Astrocyte (in vitro differentiated cells and primary cell): ENCODE measurements around the gene CACNA1C. TPM values are rescaled to one million over a fixed set of nuclear protein-coding genes. Genes with fewer than 3 reads are reported as not detected.

Experiments used
- DNase-seq: peaks from one replicate; pipeline ENCODE4 v3.0.0-alpha.2; 2010; ENCODE audit warnings: low read depth
- FAIRE-seq: peaks from 2 replicates; lab custom pipeline; 2011; peaks lifted over from hg19 to GRCh38; lab: Jason Lieb, UNC
- H2AFZ ChIP-seq: 2 replicates; pipeline ENCODE4 v1.6.0; 2012; ENCODE audit warnings: low read depth, low read length, inconsistent platforms
- H3K27ac ChIP-seq: 2 replicates; pipeline ENCODE4 v1.5.1; 2011; ENCODE audit warnings: low read depth, low read length, inconsistent platforms
- H3K27me3 ChIP-seq: 2 replicates; pipeline ENCODE4 v1.6.0; 2011; ENCODE audit warnings: low read length, inconsistent platforms; ENCODE audit not compliant: insufficient read depth
- H3K36me3 ChIP-seq: 2 replicates; pipeline ENCODE4 v1.5.1; 2011; ENCODE audit warnings: low read length, inconsistent platforms; ENCODE audit not compliant: insufficient read depth
- H3K4me1 ChIP-seq: 2 replicates; pipeline ENCODE4 v1.5.1; 2011; ENCODE audit warnings: low read length, inconsistent platforms; ENCODE audit not compliant: insufficient read depth
- H3K4me2 ChIP-seq: 2 replicates; pipeline ENCODE4 v1.6.0; 2012; ENCODE audit warnings: low read length, inconsistent platforms
- H3K4me3 ChIP-seq: 2 replicates; pipeline ENCODE4 v1.5.1; 2011; ENCODE audit warnings: low read depth, mild to moderate bottlenecking, low read length, inconsistent platforms; ENCODE audit not compliant: insufficient read depth
- H3K79me2 ChIP-seq: 2 replicates; pipeline ENCODE4 v1.6.0; 2012; ENCODE audit warnings: mild to moderate bottlenecking, low read length, inconsistent platforms; ENCODE audit not compliant: insufficient read depth
- H3K9ac ChIP-seq: 2 replicates; pipeline ENCODE4 v1.6.0; 2012; ENCODE audit warnings: mild to moderate bottlenecking, low read length, inconsistent platforms
- H3K9me3 ChIP-seq: 2 replicates; pipeline ENCODE4 v1.5.1; 2012; ENCODE audit warnings: low read depth, mild to moderate bottlenecking, low read length, inconsistent platforms; ENCODE audit not compliant: insufficient read depth
- H4K20me1 ChIP-seq: 2 replicates; pipeline ENCODE4 v1.6.0; 2012; ENCODE audit warnings: low read length, inconsistent platforms; ENCODE audit not compliant: insufficient read depth
- H3K27ac Mint-ChIP-seq: one replicate; pipeline ENCODE4 v1.8.0; 2021; ENCODE audit warnings: mild to moderate bottlenecking, mixed read lengths; ENCODE audit not compliant: unreplicated experiment
- H3K27me3 Mint-ChIP-seq: one replicate; pipeline ENCODE4 v1.8.0; 2021; ENCODE audit warnings: low read depth, mixed read lengths; ENCODE audit not compliant: unreplicated experiment
- H3K36me3 Mint-ChIP-seq: one replicate; pipeline ENCODE4 v1.8.0; 2021; ENCODE audit warnings: low read depth, mixed read lengths; ENCODE audit not compliant: unreplicated experiment
- H3K4me1 Mint-ChIP-seq: one replicate; pipeline ENCODE4 v1.8.0; 2021; ENCODE audit warnings: low read depth, mixed read lengths; ENCODE audit not compliant: unreplicated experiment
- H3K4me3 Mint-ChIP-seq: one replicate; pipeline ENCODE4 v1.8.0; 2021; ENCODE audit warnings: mild to moderate bottlenecking, moderate library complexity, mixed read lengths; ENCODE audit not compliant: unreplicated experiment
- H3K9me3 Mint-ChIP-seq: one replicate; pipeline ENCODE4 v1.8.0; 2021; ENCODE audit warnings: mild to moderate bottlenecking, mixed read lengths; ENCODE audit not compliant: unreplicated experiment
- EZH2 ChIP-seq: IDR thresholded peaks from 2 replicates; pipeline ENCODE4 v1.6.1; 2012; ENCODE audit warnings: mild to moderate bottlenecking, low read length, inconsistent platforms; ENCODE audit not compliant: insufficient read depth
- total RNA-seq: library from RNA; stranded (reverse); gene quantifications from 2 replicates; pipeline ENCODE4 v1.2.1, GENCODE V29; 2021
- TF ChIP-seq, protein P1 (sequence below): IDR thresholded peaks from 2 replicates; pipeline ENCODE4 v1.5.1; 2011; ENCODE audit warnings: low read depth, mild to moderate bottlenecking, inconsistent platforms, low read length, moderate library complexity; ENCODE audit not compliant: insufficient read depth

CACNA1C gene
- total RNA-seq, 1 donor from 2014 or later, result 2.1 TPM

GRCh38 chr12:2187195-2187945 is 134.6 kb downstream of the CACNA1C start:
- Histone ChIP-seq H4K20me1 (no peaks in the 10 kb centered on the region), H3K27me3 (no peaks in the 10 kb centered on the region), H3K79me2 (no peaks in the 10 kb centered on the region), H3K27ac (no peak overlapping the region), H3K9ac (no peak overlapping the region), H3K4me3 (no peak overlapping the region), H3K36me3 (no peaks in the 10 kb centered on the region), H2AFZ (no peak overlapping the region), H3K9me3 (no peaks in the 10 kb centered on the region), H3K4me1 (peaks cover 9% of the 10 kb centered on the region), H3K4me2 (no peak overlapping the region)
- FAIRE-seq (no peak), DNase-seq (no peak)
- no peaks in the 10 kb centered on the region for H3K36me3 Mint-ChIP-seq
- no peak overlapping the region for H3K27ac Mint-ChIP-seq
- no peak overlapping the region for H3K4me3 Mint-ChIP-seq
- no peak for TF ChIP-seq EZH2
- TF ChIP-seq, protein P1, sequence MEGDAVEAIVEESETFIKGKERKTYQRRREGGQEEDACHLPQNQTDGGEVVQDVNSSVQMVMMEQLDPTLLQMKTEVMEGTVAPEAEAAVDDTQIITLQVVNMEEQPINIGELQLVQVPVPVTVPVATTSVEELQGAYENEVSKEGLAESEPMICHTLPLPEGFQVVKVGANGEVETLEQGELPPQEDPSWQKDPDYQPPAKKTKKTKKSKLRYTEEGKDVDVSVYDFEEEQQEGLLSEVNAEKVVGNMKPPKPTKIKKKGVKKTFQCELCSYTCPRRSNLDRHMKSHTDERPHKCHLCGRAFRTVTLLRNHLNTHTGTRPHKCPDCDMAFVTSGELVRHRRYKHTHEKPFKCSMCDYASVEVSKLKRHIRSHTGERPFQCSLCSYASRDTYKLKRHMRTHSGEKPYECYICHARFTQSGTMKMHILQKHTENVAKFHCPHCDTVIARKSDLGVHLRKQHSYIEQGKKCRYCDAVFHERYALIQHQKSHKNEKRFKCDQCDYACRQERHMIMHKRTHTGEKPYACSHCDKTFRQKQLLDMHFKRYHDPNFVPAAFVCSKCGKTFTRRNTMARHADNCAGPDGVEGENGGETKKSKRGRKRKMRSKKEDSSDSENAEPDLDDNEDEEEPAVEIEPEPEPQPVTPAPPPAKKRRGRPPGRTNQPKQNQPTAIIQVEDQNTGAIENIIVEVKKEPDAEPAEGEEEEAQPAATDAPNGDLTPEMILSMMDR, result no peak
- H3K27me3 Mint-ChIP-seq, result peaks cover 23% of the 10 kb centered on the region
- peaks cover 4% of the 10 kb centered on the region for H3K9me3 Mint-ChIP-seq
- H3K4me1 Mint-ChIP-seq, result peaks cover 2% of the 10 kb centered on the region

GRCh38 chr12:2190085-2190484 is 137.3 kb downstream of the CACNA1C start:
- peaks cover 6% of the 10 kb centered on the region for H3K9me3 Mint-ChIP-seq
- no peak overlapping the region for H3K27ac Mint-ChIP-seq
- DNase-seq, result no peak

More at GRCh38 chr12:2190085-2190484, 137.3 kb downstream of the CACNA1C start:
- Histone ChIP-seq H3K9me3 (no peaks in the 10 kb centered on the region), H3K4me1 (no peaks in the 10 kb centered on the region), H3K4me2 (no peak overlapping the region), H4K20me1 (no peaks in the 10 kb centered on the region), H3K27ac (no peak overlapping the region), H3K79me2 (no peaks in the 10 kb centered on the region), H3K36me3 (no peaks in the 10 kb centered on the region), H3K9ac (no peak overlapping the region), H2AFZ (no peak overlapping the region), H3K27me3 (no peaks in the 10 kb centered on the region), H3K4me3 (no peak overlapping the region)
- peaks cover 26% of the 10 kb centered on the region for H3K27me3 Mint-ChIP-seq
- H3K36me3 Mint-ChIP-seq, result no peaks in the 10 kb centered on the region
- no peak for TF ChIP-seq EZH2
- TF ChIP-seq, protein P1, result no peak
- H3K4me1 Mint-ChIP-seq, result peaks cover 2% of the 10 kb centered on the region
- no peak for FAIRE-seq
- no peak overlapping the region for H3K4me3 Mint-ChIP-seq
